Measurements from ENCODE around the gene SMIM36.

The SMIM36 gene

GRCh38 chr17:55452139-55452790, 59.0 kb downstream of the SMIM36 start:
- no peaks in the 10 kb centered on the region for H3K27me3 ChIP-seq (ENCODE audit: low read length)
- no peaks in the 10 kb centered on the region for H3K9me3 ChIP-seq (ENCODE audit: insufficient read depth, low read length)
- no peak overlapping the region for H3K9ac ChIP-seq (ENCODE audit: low read length)
- no peaks in the 10 kb centered on the region for H3K79me2 ChIP-seq (ENCODE audit: insufficient read depth, low read length)
- no peaks in the 10 kb centered on the region for H4K20me1 ChIP-seq (ENCODE audit: low read depth, low read length)
- H3K4me2 ChIP-seq (ENCODE audit: low read depth, low read length, poor library complexity, severe bottlenecking), result no peak overlapping the region
- no peak overlapping the region for H2AFZ ChIP-seq (ENCODE audit: low read depth, low read length, severe bottlenecking)
- H3K4me3 ChIP-seq (ENCODE audit: insufficient read depth, low read length, poor library complexity, severe bottlenecking), result no peak overlapping the region
- H3K9me2 ChIP-seq (replicated peaks; ENCODE audit: insufficient read depth, low read length), result no peaks in the 10 kb centered on the region
- H3F3A ChIP-seq (ENCODE audit: insufficient read depth), result no peaks in the 10 kb centered on the region
- TF ChIP-seq, protein P1, sequence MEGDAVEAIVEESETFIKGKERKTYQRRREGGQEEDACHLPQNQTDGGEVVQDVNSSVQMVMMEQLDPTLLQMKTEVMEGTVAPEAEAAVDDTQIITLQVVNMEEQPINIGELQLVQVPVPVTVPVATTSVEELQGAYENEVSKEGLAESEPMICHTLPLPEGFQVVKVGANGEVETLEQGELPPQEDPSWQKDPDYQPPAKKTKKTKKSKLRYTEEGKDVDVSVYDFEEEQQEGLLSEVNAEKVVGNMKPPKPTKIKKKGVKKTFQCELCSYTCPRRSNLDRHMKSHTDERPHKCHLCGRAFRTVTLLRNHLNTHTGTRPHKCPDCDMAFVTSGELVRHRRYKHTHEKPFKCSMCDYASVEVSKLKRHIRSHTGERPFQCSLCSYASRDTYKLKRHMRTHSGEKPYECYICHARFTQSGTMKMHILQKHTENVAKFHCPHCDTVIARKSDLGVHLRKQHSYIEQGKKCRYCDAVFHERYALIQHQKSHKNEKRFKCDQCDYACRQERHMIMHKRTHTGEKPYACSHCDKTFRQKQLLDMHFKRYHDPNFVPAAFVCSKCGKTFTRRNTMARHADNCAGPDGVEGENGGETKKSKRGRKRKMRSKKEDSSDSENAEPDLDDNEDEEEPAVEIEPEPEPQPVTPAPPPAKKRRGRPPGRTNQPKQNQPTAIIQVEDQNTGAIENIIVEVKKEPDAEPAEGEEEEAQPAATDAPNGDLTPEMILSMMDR (IDR thresholded peaks at IDR 0.05; ENCODE audit: insufficient read depth, low read length, poor library complexity, severe bottlenecking), result no peak
- TF ChIP-seq EZH2phosphoT487 (conservative IDR thresholded peaks at IDR 0.05; ENCODE audit: low read length), result no peak
- no peak overlapping the region for H3K27ac ChIP-seq (ENCODE audit: low read depth, low read length)
- no peaks in the 10 kb centered on the region for H3K36me3 ChIP-seq (ENCODE audit: low read length)

GRCh38 chr17:55451758-55452138, 59.5 kb downstream of the SMIM36 start:
- Histone ChIP-seq H2AFZ (ENCODE audit: low read depth, low read length, severe bottlenecking) (no peak overlapping the region), H3K4me2 (ENCODE audit: low read depth, low read length, poor library complexity, severe bottlenecking) (no peak overlapping the region), H3K9me2 (replicated peaks; ENCODE audit: insufficient read depth, low read length) (no peaks in the 10 kb centered on the region), H3K9me3 (ENCODE audit: insufficient read depth, low read length) (no peaks in the 10 kb centered on the region), H4K20me1 (ENCODE audit: low read depth, low read length) (no peaks in the 10 kb centered on the region), H3K79me2 (ENCODE audit: insufficient read depth, low read length) (no peaks in the 10 kb centered on the region), H3K27ac (ENCODE audit: low read depth, low read length) (no peak overlapping the region), H3K36me3 (ENCODE audit: low read length) (no peaks in the 10 kb centered on the region), H3K9ac (ENCODE audit: low read length) (no peak overlapping the region), H3F3A (ENCODE audit: insufficient read depth) (no peaks in the 10 kb centered on the region), H3K4me3 (ENCODE audit: insufficient read depth, low read length, poor library complexity, severe bottlenecking) (no peak overlapping the region), H3K27me3 (ENCODE audit: low read length) (no peaks in the 10 kb centered on the region)
- no peak for TF ChIP-seq EZH2phosphoT487 (conservative IDR thresholded peaks at IDR 0.05; ENCODE audit: low read length)
- TF ChIP-seq, protein P1 (IDR thresholded peaks at IDR 0.05; ENCODE audit: insufficient read depth, low read length, poor library complexity, severe bottlenecking), result no peak

DNA sequence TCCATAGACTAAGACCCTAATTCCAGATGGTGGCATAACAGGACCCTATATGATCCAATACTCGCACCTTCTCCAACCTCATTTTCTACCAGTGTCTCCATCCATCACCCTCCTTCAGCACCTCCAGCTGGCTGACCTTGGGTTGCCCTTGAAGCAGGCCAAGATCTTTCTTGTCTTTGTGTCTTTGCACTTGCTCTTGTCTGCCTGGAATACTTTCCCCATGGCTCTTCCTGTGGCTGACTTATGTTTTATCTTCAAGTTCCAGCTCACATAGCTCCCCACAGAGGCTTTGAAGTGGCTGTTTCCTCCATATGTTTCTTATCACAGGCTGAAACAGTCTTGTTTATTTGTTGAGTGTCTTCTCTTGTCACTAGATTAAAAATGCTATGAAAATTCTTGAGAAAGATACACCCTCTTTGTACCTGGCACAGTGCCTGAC, 60.0 kb downstream of the SMIM36 start:
- no peak overlapping the region for H3K9ac ChIP-seq (ENCODE audit: low read length)
- H3K27ac ChIP-seq (ENCODE audit: low read depth, low read length), result no peak overlapping the region
- no peaks in the 10 kb centered on the region for H3K9me3 ChIP-seq (ENCODE audit: insufficient read depth, low read length)

More for the DNA sequence above, 60.0 kb downstream of the SMIM36 start:
- H3K36me3 ChIP-seq (ENCODE audit: low read length), result no peaks in the 10 kb centered on the region
- no peak for TF ChIP-seq EZH2phosphoT487 (conservative IDR thresholded peaks at IDR 0.05; ENCODE audit: low read length)
- TF ChIP-seq, protein P1 (IDR thresholded peaks at IDR 0.05; ENCODE audit: insufficient read depth, low read length, poor library complexity, severe bottlenecking), result no peak
- H3K27me3 ChIP-seq (ENCODE audit: low read length), result no peaks in the 10 kb centered on the region
- H3K9me2 ChIP-seq (replicated peaks; ENCODE audit: insufficient read depth, low read length), result no peaks in the 10 kb centered on the region
- no peak overlapping the region for H3K4me2 ChIP-seq (ENCODE audit: low read depth, low read length, poor library complexity, severe bottlenecking)
- H4K20me1 ChIP-seq (ENCODE audit: low read depth, low read length), result no peaks in the 10 kb centered on the region
- no peak overlapping the region for H3K4me3 ChIP-seq (ENCODE audit: insufficient read depth, low read length, poor library complexity, severe bottlenecking)
- H3K79me2 ChIP-seq (ENCODE audit: insufficient read depth, low read length), result no peaks in the 10 kb centered on the region
- no peaks in the 10 kb centered on the region for H3F3A ChIP-seq (ENCODE audit: insufficient read depth)
- no peak overlapping the region for H2AFZ ChIP-seq (ENCODE audit: low read depth, low read length, severe bottlenecking)

Measured in SU-DHL-6 (cell line).